Measurements from ENCODE around the gene ZNF367.

Gene ZNF367

DNA sequence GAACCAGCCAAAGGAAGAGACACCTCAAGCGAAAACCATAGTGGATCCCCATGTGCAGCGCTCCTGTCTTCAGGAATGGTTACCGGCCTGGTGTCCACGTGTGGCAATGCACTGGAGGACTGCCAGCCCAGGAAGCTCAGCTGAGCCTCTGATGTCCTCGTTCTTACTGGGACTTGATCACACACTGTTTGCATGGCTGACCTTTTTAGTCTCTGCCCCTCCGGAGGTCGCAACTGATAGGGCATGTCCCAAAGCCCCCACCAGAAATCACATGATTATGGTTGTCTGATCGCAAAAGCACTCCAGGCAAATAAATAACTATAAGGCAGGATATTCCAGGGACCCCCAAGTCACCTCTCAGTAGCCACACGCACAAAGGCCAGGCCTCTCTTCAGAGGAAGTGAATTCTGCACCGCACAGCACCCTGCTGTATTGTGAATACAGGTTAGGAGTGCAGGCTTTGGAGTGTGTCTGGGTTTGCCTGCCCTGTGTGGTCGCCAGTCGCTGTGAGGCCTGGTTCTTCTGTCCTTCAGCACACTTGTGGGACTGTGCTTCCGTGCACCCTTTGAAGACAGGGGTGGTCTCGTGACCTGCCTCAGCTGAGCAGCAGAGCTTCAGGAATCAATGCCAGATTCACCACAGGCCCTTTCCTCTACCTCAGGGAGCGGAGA is 18.4 kb upstream of the ZNF367 start:
- DNase-seq (ENCODE audit: low read depth in 2 of 2), result no peak

DNA sequence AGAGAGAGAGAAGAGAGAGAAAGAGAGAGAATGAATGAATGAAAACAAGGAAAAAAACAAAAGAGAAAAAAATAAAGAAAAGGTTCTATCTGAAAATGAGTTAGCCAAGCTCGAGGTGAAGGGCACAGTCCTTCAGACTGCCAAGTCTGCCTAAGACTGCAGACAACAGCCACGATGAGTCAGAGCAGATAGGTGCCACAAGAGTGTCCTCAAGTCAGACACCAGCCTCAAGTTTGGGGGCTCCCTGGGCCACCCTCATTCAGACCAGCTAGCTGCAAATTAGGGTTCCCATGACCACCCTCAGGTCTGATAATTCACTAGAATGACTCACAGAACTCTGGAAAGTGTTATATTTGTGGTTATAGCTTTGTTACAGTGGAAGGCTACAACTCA is 17.9 kb upstream of the ZNF367 start:
- DNase-seq (ENCODE audit: low read depth in 2 of 2), result no peak

DNA sequence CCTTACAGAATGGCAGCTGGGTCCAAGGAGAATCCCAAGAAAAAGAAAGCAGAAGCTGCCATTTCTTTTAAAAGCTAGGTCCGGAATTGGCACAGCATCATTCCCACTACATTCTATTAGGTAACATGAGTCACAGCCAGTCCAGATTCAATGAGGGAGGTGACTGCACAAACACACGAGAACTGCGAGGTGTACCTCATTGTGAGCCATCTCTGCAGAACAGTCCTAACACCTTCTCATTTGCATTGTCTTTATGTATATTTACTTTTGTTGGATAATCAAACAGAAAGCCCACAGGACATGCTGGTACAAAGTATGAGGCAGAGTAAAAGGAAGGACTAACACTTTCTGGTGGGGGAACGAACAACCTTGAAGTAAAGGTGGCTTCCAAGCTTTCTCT is 17.2 kb upstream of the ZNF367 start:
- DNase-seq (ENCODE audit: low read depth in 2 of 2), result no peak

DNA sequence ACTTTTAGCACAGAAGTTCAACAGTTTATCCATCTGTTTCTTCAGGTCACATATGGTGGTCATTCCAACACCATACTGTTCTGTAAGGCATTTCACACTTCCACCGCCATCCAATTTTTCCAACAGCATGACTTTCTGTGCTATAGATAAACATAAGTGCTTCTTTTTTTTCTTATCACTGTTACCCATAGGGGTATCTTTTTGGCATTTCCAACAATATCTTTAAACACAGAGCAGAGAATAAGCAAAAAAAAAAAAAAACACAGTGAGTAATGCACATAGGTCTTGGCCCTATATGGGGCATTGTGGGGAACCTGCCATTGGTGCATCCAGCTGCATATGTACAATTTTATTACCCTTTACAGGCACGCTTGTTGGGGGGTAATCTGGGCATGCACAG is 12.2 kb upstream of the ZNF367 start:
- no peak for DNase-seq (ENCODE audit: low read depth in 2 of 2)

DNA sequence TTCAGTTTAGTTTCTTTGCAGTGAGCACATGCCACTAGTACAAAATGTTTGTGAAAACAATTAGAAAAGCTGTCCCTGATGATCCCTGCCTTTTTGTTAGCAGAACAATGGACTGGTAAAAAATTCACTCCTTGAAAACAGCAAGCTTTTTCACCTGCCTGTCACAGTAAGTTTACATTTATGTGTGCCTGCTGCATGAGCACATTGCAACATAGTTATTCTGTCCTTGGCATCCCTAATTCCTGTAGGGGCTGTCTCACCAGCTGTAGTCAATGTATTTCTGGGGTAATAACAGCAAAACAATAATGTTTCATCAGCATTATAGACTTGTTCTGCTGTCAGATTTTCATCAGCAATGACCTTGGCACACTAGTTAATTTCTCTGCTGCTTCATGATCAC is 11.6 kb upstream of the ZNF367 start:
- no peak for DNase-seq (ENCODE audit: low read depth in 2 of 2)

DNA sequence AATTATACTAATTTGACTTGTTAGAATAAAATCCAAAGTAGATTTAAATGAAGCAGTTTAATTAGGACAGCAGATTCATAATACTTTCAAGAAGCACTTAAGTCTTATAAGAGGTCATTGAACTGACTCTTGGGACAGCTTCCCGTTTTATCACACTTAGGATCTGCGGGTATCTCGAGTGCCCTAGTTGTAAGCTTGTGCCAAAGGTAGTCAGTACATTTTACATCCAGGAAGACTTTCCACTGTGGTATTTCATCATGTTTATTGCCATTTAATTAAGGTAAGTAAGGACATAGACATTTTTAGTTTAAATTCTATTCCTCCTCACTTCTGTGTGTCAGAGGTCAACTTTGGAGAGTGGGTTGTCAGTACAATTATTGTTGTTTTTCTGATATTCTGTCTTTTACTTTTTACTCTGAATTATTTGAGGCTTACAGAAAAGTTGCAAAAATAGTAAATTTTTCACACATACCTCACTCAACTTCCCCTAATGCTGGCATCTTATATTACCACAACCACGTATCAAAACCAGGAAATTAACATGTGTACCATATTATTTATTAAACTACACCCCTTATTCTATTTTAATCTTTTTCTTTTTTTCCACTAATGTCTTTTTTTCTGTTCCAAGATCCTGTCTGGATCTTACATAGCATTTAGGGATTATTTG is 7.5 kb upstream of the ZNF367 start:
- DNase-seq (ENCODE audit: low read depth in 2 of 2), result no peak

DNA sequence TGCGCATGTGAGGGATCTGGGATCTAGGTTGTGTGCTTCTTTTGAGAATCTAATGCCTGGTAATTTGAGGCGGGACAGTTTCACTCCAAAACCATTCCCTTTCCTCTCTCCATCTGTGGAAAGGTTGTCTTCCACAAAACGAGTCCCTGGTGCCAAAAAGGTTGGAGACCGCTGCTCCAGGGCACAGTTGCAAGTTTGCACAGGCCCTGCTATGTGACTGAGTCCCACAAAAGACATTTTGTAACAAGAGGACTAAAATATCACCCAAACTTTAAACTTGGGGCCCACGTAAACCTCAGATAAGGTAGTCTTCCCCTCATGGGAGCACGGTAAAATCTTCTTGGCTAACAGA is 5.8 kb upstream of the ZNF367 start:
- no peak for DNase-seq (ENCODE audit: low read depth in 2 of 2)

DNA sequence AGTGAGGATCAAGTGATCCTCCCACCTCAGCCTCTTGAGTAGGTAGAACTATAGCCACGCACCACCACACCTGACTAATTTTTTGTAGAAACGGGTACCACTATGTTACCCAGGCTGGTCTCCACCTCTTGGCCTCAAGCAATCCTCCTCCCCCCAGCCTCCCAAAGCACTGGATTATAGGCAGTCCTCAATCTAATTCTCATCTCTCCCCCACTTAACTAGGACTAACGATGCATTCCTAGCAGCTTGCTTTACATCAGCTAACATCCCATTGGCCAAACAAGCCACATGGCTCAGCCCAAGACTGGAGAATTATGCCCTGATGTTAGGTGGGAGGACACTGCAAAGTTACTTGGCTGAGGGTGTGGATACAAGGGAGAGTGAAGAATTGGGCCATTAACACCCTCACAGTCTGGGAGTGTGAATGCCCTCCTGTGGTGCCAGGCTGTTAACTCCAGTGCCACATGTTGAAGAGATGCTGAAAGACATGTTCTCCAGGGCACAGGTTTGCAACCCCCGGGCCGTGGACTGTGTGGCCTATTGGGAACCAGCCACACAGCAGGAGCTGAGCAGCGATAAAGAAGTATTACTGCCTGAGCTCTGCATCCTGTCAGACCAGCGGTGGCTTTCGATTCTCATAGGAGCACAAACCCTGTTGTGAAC is 5.3 kb upstream of the ZNF367 start:
- DNase-seq (ENCODE audit: low read depth in 2 of 2), result no peak

DNA sequence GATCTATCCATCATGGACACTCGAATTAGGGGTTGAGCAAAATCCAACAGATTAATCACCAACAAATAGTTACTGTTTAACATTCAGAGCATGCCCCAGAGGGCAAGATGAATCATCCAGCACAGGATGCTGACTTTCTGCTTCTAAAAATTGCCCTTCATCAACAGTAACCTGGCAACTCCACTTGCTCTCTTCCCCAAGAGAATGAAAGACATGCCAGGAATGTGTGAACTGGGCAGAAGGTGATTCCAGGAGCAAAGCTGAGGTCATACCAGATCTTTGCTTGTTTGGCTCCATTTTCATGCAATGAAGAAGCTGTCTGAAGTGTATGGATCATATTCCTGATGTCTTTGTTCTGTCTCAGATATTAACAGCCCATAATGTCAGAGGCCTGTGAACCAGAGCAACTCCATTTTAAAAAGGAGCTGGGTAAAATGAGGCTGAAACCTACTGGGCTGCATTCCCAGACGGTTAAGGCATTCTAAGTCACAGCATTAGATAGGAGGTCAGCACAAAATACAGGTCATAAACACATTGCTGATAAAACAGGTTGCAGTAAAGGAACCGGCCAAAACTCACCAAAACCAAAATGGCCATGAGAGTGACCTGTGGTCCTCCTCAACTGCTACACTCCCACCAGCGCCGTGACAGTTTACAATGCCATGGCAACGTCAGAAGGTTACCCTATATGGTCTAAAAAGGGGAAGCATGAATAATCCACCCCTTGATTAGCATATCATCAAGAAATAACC is 2.5 kb upstream of the ZNF367 start:
- no peak for DNase-seq (ENCODE audit: low read depth in 2 of 2)

DNA sequence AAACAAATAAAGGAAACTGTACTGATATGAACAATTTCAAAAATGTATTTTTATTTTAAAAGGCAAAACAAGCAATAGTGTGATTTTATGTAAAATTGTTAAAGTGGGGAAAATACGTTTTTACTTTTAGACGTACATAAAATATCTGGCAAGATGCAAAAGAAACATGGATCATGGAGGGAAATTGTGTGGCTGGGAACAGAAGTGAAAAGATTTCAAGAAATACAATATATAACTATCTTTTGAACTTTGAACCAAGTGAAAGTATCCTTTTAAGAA is 1.5 kb upstream of the ZNF367 start:
- DNase-seq (ENCODE audit: low read depth in 2 of 2), result no peak

DNA sequence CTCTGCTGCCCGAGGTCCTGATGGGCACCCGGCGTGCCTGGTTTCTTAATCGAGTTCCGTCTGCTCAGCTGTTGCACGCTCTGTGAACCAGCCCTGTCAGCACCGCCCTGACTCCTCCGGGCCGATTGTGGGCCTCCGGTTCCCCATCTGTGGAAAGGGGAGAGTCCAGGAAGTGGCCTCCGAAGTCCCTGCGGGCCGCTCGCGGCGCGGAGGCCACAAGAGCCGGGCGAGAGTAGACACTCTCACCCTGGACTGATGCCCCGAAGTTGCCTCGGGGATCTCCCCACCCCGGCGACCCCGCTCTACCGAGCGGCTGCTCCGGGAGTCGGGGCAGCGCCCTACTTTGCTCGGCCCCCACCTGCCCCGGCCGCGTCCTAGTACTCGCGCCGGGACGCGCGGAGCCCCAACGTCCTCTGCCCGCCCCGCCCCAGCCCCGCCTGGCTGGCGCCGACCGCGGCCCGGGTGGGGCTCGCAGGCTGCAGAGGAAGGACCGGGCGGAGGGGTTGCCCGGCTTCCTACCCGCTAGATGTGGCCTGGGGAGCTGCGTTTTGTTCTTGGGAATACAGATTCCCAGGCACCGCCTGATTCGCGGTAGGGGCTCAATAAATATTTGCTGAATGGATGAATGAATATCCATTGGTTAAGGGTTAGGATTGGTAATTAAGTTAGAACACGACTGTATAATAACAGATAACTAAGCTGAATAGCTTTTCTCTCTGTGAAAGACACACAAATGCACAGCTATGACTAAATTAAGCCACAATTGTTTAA is 935 bp upstream of the ZNF367 start:
- DNase-seq (ENCODE audit: low read depth in 2 of 2), result peak in 1 of 2 donors; percentile 44

DNA sequence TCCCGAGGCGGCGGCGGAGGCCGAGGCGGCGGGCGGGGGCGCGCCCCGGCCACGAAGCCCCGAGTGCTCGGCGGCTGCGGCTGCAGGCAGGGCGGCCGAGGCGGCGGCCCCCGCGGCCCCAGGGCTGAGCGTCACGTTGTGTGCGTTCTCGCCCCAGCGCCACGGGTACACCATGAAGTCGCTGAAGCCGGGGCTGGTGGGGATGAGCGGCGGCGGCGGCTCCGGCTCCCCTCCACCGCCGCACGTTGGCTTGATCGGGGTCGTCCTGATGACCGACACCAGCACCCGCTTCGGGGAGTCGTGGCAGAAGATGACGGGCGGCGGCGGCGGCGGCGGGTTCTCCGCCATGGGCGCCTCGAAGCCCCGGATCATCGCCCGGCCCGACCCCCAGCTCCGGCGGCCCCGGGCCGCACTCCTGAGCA is 498 bp downstream of the ZNF367 start:
- no peak for DNase-seq (ENCODE audit: low read depth in 2 of 2)

DNA sequence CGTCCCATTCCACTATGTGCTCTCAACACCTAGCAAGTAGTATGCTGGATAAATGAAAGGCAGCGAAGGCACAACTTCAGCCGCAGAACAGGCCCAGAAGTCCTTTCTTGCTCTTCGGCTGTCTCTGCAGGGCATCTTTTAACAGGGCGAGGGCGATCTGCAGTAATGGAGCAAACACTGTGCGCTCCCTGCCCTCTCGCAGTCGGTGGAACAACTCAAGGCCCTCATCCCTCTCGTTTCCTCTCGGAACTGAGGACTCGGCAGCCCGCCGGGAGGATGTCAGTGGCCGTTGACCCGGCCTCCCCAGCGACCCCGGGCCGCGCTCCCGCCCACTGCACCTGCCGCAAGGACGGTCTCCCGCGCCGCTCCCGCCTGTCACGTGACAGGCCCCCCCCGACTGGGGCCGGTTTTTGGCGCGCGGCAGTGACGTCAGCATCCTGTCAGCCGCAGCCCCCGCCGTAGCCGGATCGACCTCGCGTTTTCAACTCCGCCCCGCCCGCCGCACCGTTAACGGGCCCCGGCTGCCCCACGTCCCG is 1.1 kb downstream of the ZNF367 start:
- DNase-seq (ENCODE audit: low read depth in 2 of 2), result peak; percentile 88 to 91

DNA sequence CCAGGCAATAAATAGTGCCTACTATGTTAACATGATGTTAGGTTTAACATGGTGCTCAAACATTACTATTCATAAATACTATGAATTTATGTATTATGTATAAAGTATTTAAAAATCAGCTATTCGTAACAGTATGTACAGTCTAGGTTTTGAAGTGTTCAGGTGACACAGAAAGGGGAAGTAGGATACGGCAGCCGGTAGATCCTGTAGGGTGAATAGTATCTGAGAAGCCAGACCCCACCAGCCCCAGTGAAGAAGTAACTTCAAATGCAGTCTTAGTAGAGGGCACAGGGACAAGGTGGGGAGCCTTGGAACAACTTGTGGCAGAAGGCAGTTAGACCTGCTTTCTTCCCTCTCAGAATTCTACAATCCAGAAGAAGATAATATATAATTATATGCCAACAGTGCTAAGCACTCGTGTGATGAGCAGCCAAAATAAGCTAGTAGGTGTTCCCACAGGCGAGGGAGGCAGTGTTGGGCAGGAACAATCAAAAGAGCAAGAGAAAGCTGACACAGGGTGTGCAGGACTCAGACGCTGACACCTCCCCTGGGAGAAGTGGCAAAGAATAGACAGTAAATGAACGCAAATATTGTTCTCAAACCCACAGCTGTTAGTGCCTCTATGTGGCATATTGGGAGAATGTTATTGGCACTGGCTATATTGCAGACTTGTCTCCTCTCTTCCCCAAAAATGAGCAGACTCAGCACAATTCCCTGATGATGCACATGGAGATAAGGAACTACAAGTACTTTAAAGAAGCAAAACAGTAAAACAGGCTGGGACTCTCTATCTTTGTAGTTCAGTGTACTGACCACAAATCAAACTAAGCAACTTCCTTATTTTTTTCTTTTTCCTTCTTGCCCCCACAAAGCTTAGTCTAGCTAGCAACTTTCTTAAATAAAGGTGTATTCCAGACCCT is 4.6 kb downstream of the ZNF367 start:
- DNase-seq (ENCODE audit: low read depth in 2 of 2), result peak in 1 of 2 donors; percentile 2

DNA sequence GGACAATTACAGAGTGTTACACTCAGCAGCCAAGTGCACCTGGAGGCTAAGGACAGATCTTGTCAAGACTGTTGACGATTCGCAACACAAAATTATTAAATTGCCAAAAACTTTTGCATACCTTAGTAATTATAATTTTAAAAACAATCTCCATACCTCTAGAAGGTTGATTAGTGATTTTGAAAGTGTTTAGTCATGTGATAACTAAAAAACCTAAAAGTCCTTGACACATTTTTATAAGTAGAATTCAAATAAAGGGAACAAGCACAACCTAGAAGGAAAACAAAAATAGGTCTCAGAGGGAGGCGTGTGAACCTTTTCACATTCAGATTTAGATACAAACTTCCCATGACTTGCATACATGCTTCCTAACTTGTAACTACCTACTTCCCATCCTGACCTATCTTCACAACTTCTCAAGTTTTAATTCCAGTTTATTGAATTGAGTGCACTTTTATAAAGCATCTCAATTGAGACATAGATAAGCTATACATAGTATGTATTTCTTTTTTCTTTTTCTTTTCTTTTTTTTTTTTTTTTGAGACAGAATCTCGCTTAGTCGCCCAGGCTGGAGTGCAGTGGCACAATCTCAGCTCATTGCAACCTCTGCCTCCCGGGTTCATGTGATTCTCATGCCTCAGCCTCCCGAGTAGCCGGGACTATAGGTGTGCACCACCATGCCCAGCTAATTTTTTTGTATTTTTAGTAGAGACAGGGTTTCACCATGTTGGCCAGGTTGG is 5.8 kb downstream of the ZNF367 start:
- DNase-seq (ENCODE audit: low read depth in 2 of 2), result no peak

DNA sequence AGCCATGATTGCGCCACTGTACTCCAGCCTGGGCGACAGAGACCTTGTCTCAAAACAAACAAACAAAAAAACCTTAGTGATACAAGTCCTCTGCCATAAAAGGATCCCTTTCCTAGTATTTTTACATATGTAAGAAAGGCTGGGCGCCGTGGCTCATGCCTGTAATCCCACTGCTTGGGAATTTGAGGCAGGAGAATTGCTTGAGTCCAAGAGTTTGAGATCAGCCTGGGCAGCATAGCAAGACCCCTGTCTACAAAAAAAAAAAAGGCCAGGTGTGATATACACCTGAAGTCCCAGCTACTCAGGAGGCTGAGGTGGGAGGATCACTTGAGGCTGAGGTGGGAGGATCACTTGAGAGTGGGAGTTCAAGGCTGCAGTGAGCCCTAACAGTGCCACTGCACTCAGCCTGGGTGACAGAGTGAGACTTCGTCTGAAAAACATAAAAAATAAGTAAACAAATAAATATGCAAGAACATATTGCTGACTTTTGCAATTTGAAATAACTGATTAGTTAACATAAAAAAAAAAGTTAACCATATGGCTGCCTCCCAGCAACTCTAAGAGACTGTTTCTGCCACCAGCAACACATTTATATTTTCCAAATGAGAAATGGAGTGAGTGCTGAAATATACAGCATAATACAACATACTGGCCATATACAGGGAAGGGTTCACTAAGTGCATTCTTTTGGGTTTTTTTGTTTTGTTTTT is 6.9 kb downstream of the ZNF367 start:
- no peak for DNase-seq (ENCODE audit: low read depth in 2 of 2)

DNA sequence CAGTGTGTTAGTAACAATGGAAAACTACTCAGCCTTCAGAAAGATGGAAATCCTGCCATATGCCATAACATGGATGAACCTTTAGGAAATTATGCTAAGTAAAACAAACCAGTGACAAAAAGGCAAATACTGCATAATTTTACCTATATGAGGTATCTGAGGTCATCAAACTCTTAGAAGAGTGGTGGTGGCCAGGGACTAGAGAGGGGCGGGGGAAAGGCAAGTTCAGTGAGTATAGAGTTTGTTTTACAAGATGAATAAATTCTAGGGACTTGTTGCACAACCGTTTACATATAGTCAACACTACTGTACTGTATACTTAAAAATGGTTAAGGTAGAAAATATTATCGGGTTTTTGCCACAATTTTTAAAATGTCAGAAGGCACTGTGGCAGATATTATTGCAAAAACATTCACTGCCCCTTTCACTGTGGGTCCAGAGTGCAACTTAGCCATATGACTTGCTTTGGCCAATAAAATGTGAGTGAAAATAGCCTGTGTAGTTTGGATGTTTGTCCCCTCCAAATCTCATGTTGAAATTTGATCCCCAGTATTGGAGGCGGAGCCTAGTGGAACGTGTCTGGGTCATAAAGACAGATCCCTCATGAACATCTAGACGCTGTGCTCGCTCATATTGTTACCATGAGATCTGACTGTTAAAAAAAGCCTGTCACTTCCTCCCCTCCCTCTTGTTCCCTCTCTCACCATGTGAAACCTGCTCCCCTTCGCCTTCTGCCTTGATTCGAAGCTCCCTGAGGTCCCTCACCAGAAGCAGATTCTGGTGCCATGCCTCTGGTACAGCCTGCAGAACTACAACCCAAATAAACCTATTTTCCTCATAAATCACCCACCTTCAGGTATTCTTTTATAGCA is 9.5 kb downstream of the ZNF367 start:
- DNase-seq (ENCODE audit: low read depth in 2 of 2), result no peak

DNA sequence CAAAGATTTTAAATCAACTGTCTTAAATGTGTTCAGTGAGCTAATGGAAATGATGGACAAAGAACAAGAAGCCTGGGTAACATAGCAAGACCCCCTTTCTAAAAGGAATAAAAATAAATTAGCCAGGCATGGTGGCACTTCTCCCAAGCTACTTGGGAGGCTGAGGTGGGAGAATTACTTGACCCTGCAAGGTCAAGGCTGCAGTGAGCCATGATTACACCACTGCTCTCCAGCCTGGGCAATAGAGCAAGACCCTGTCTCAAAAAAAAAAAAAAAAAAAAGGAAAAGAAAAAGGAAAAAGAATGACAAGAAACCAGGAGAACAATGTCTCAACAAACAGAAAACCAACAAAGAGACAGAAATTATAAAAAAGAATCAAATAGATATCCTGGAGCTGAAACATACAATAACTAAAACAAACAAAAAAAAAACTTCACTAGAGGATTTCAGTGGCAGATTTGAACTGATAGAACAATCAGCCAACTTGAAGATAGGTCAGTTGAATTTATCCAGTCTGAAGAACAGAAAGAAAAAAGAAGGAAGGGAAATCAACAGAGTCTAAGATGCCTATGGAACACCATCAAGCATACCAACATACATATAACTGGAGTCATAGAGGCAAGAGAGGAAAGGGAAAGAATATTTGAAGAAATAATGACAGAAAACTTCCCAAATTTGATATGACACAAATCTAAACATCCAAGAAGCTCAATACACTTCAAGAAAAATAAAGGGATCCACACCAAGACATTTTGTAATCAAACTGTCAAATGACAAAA is 17.8 kb downstream of the ZNF367 start:
- no peak for DNase-seq (ENCODE audit: low read depth in 2 of 2)

Measured in stimulated activated CD4-positive, alpha-beta T cell treated with anti-CD3 and anti-CD28 coated beads, Interleukin-1b, Interleukin-23, amount 100 ng/mL, for 4 hours (primary cell).